SU-DHL-6 (cell line): ENCODE measurements around the gene PIGR.

Source experiments
- H2AFZ ChIP-seq: fragments of 200-600 bp; sonication (generic); 2 replicates; pipeline ENCODE4 v1.6.1; 2014; ENCODE audit warnings: low read depth, mild to moderate bottlenecking, moderate library complexity, mixed read lengths, antibody characterized with exemption, low read length; ENCODE audit not compliant: severe bottlenecking
- H3F3A ChIP-seq: fragments of 200-600 bp; shearing (Covaris generic); 2 replicates; pipeline ENCODE4 v1.6.0; 2016; ENCODE audit warnings: antibody characterized with exemption, mild to moderate bottlenecking; ENCODE audit not compliant: insufficient read depth
- H3K27ac ChIP-seq: fragments of 200-600 bp; sonication (generic); 2 replicates; pipeline ENCODE4 v1.5.1; 2016; ENCODE audit warnings: low read depth, mild to moderate bottlenecking, low read length, moderate library complexity, mixed read lengths
- H3K27me3 ChIP-seq: fragments of 200-600 bp; sonication (generic), shearing (Covaris generic); 2 replicates; pipeline ENCODE4 v1.6.0; 2014; ENCODE audit warnings: mild to moderate bottlenecking, low read length
- H3K36me3 ChIP-seq: fragments of 200-600 bp; sonication (generic); 2 replicates; pipeline ENCODE4 v1.6.1; 2014; ENCODE audit warnings: mild to moderate bottlenecking, low read length, mixed read lengths
- H3K4me2 ChIP-seq: fragments of 300-600, 200-600 bp; shearing (Covaris generic), sonication (generic); 2 replicates; pipeline ENCODE4 v1.6.0; 2014; ENCODE audit warnings: low read length, low read depth, mild to moderate bottlenecking; ENCODE audit not compliant: poor library complexity, severe bottlenecking
- H3K4me3 ChIP-seq: fragments of 200-600 bp; sonication (generic); 2 replicates; pipeline ENCODE4 v1.5.1; 2014; ENCODE audit warnings: antibody characterized with exemption, low read length, mild to moderate bottlenecking, mixed read lengths; ENCODE audit not compliant: insufficient read depth, poor library complexity, severe bottlenecking
- H3K79me2 ChIP-seq: fragments of 200-600 bp; sonication (generic); 2 replicates; pipeline ENCODE4 v1.6.1; 2014; ENCODE audit warnings: mild to moderate bottlenecking, low read length, moderate library complexity; ENCODE audit not compliant: insufficient read depth
- H3K9ac ChIP-seq: fragments of 200-600 bp; sonication (generic); 2 replicates; pipeline ENCODE4 v1.7.0; 2014; ENCODE audit warnings: mild to moderate bottlenecking, low read length
- H3K9me2 ChIP-seq: fragments of 200-600 bp; sonication (generic); replicated peaks from 2 replicates; pipeline ENCODE4 v1.6.1; 2014; ENCODE audit warnings: low read length; ENCODE audit not compliant: insufficient read depth
- H3K9me3 ChIP-seq: fragments of 200-600 bp; sonication (generic); 2 replicates; pipeline ENCODE4 v1.6.1; 2014; ENCODE audit warnings: low read length, mixed read lengths; ENCODE audit not compliant: insufficient read depth
- H4K20me1 ChIP-seq: fragments of 200-600 bp; sonication (generic); 2 replicates; pipeline ENCODE4 v1.6.1; 2014; ENCODE audit warnings: low read depth, mild to moderate bottlenecking, antibody characterized with exemption, low read length, moderate library complexity, mixed read lengths
- EZH2phosphoT487 ChIP-seq: fragments of 200-600 bp; sonication (generic), shearing (Covaris generic); conservative IDR thresholded peaks from 2 replicates; pipeline ENCODE4 v1.6.1; 2018; ENCODE audit warnings: mild to moderate bottlenecking, antibody characterized with exemption, low read length, moderate library complexity, mixed read lengths
- TF ChIP-seq, protein P1 (sequence below): fragments of 200-600 bp; sonication (generic); IDR thresholded peaks from one replicate; pipeline ENCODE4 v1.5.1; 2017; ENCODE audit warnings: antibody characterized with exemption, mild to moderate bottlenecking, low read length, moderate library complexity; ENCODE audit not compliant: insufficient read depth, poor library complexity, severe bottlenecking

Gene PIGR

DNA sequence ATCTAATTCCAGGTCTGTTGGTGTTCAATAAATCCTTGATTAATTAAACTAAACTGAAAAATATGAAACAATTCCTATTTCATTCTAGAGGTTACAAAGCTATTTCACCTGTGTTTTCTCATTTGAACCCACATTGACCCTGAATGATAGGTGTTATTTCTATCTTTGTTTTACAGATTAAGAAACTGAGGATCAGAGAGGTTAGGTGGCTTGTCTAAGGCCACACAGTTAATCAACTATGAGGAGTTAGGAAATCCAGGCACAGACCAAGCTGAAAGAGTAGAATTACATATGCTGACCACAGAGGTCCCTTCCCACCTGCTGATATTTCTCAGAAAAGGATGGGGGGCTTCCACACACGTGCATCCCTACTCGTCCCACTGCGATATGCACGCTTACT lies 487 bp downstream of the PIGR start:
- H3K4me2 ChIP-seq, result no peak overlapping the region
- H3K79me2 ChIP-seq, result no peaks in the 10 kb centered on the region
- no peak overlapping the region for H3K9ac ChIP-seq
- no peak overlapping the region for H3K27ac ChIP-seq
- H4K20me1 ChIP-seq, result no peaks in the 10 kb centered on the region
- no peaks in the 10 kb centered on the region for H3F3A ChIP-seq
- no peaks in the 10 kb centered on the region for H3K36me3 ChIP-seq
- no peaks in the 10 kb centered on the region for H3K9me3 ChIP-seq
- TF ChIP-seq, protein P1, sequence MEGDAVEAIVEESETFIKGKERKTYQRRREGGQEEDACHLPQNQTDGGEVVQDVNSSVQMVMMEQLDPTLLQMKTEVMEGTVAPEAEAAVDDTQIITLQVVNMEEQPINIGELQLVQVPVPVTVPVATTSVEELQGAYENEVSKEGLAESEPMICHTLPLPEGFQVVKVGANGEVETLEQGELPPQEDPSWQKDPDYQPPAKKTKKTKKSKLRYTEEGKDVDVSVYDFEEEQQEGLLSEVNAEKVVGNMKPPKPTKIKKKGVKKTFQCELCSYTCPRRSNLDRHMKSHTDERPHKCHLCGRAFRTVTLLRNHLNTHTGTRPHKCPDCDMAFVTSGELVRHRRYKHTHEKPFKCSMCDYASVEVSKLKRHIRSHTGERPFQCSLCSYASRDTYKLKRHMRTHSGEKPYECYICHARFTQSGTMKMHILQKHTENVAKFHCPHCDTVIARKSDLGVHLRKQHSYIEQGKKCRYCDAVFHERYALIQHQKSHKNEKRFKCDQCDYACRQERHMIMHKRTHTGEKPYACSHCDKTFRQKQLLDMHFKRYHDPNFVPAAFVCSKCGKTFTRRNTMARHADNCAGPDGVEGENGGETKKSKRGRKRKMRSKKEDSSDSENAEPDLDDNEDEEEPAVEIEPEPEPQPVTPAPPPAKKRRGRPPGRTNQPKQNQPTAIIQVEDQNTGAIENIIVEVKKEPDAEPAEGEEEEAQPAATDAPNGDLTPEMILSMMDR, result no peak
- TF ChIP-seq EZH2phosphoT487, result no peak
- H3K4me3 ChIP-seq, result no peak overlapping the region
- H3K27me3 ChIP-seq, result no peaks in the 10 kb centered on the region
- no peak overlapping the region for H2AFZ ChIP-seq
- H3K9me2 ChIP-seq, result no peaks in the 10 kb centered on the region

DNA sequence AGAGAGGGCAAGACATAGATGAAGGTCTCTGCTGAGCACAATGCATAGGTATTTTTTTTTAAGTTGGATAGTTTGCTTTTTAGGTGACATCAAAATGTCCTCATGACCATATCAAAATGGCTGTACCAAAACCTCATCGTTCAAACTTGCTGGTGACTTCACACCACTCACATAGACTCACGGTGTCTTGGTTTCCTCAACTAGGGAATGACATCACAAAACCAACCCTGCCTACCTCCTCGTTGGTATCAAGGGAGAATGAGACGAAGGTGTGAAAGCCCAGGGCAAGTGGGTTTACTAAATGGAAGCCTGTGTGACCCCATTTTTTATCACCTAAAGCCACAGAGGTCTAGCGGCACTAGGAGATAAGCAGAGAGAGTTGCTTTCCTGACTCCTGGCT lies 1.6 kb downstream of the PIGR start:
- H2AFZ ChIP-seq, result no peak overlapping the region
- no peak for TF ChIP-seq EZH2phosphoT487
- TF ChIP-seq, protein P1, result no peak
- no peak overlapping the region for H3K4me3 ChIP-seq
- no peaks in the 10 kb centered on the region for H3K9me3 ChIP-seq
- no peaks in the 10 kb centered on the region for H3K36me3 ChIP-seq
- no peaks in the 10 kb centered on the region for H3K27me3 ChIP-seq
- H3K9ac ChIP-seq, result no peak overlapping the region
- no peaks in the 10 kb centered on the region for H3F3A ChIP-seq
- H4K20me1 ChIP-seq, result no peaks in the 10 kb centered on the region
- H3K9me2 ChIP-seq, result no peaks in the 10 kb centered on the region
- H3K79me2 ChIP-seq, result no peaks in the 10 kb centered on the region
- H3K4me2 ChIP-seq, result no peak overlapping the region
- no peak overlapping the region for H3K27ac ChIP-seq

DNA sequence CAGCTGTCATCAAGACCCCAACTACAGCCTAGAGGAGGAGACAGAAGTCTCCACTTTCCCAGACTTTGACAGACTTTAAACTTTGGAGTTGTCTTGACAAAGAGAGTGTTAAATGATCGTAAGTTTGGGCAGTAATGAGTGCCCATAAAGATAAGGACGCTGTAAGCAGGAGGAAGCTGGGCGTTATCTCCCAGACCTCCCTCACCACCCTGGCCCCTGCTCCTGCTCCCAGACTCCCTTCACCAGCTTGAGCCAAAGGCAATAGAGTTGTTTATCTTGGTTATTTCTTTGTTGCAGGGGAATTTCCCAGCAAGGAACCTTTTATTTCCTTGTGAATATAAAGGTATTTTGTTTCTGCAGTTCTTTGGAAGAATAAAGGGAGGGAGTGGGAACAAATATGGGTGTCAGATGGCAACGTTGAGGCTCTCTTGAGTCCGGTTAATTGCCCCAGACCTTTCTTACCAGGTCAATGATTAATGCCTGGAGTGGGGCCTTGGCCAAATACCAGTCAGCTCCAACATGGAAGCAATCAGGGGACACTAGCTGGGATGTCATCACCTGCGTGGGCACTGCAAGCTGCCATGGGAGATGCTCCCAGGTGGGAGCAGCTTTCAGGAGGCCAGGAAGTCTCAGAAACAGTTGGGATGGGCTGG lies 4.4 kb downstream of the PIGR start:
- no peaks in the 10 kb centered on the region for H3K27me3 ChIP-seq
- no peak overlapping the region for H3K4me3 ChIP-seq
- no peaks in the 10 kb centered on the region for H3K9me3 ChIP-seq
- no peaks in the 10 kb centered on the region for H3K9me2 ChIP-seq
- no peak overlapping the region for H3K9ac ChIP-seq
- no peak for TF ChIP-seq EZH2phosphoT487
- TF ChIP-seq, protein P1, result no peak
- no peaks in the 10 kb centered on the region for H3F3A ChIP-seq
- H3K4me2 ChIP-seq, result no peak overlapping the region
- H3K79me2 ChIP-seq, result no peaks in the 10 kb centered on the region
- no peak overlapping the region for H2AFZ ChIP-seq
- H3K36me3 ChIP-seq, result no peaks in the 10 kb centered on the region
- H4K20me1 ChIP-seq, result no peaks in the 10 kb centered on the region
- H3K27ac ChIP-seq, result no peak overlapping the region

DNA sequence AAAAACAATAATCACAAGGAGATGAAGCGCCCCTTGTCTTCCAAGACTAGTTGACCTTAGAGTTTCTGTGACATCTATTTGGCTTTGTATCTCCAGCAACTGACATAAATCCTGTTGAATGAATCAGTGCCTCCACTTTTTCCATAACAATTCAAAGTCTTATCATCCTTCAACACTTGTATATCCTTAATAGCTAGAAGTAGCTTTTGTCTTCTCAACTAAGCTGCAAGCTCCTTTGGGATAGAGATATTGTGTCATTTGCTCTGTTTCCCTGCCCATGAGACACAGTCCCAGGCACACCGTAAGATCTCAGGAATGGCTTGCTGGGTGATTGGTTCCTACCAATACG lies 5.7 kb downstream of the PIGR start:
- TF ChIP-seq EZH2phosphoT487, result no peak
- TF ChIP-seq, protein P1, result no peak
- no peaks in the 10 kb centered on the region for H3K27me3 ChIP-seq
- H3K9me3 ChIP-seq, result no peaks in the 10 kb centered on the region
- no peak overlapping the region for H3K4me3 ChIP-seq
- no peaks in the 10 kb centered on the region for H3K79me2 ChIP-seq
- H3K27ac ChIP-seq, result no peak overlapping the region
- no peak overlapping the region for H3K9ac ChIP-seq
- H3K9me2 ChIP-seq, result no peaks in the 10 kb centered on the region
- H3K36me3 ChIP-seq, result no peaks in the 10 kb centered on the region
- no peaks in the 10 kb centered on the region for H3F3A ChIP-seq
- no peak overlapping the region for H3K4me2 ChIP-seq
- H4K20me1 ChIP-seq, result no peaks in the 10 kb centered on the region
- no peak overlapping the region for H2AFZ ChIP-seq
